Endothelial cell (in vitro differentiated cells): ENCODE data around the gene SMAD6. TPM values are rescaled to one million over a fixed set of nuclear protein-coding genes. Genes with fewer than 3 reads are reported as not detected.

Experiments
- DNase-seq: peaks from one replicate; pipeline ENCODE4 v3.0.0; 2021; ENCODE audit warnings: low spot score
- H3K27ac Mint-ChIP-seq: one replicate; pipeline ENCODE4 v1.8.0; 2021; ENCODE audit warnings: mixed read lengths, inconsistent platforms; ENCODE audit not compliant: unreplicated experiment
- H3K27me3 Mint-ChIP-seq: one replicate; pipeline ENCODE4 v1.8.0; 2021; ENCODE audit warnings: mild to moderate bottlenecking, moderate library complexity, mixed read lengths, inconsistent platforms; ENCODE audit not compliant: unreplicated experiment
- H3K36me3 Mint-ChIP-seq: one replicate; pipeline ENCODE4 v1.8.0; 2021; ENCODE audit warnings: mild to moderate bottlenecking, low read depth, mixed read lengths, inconsistent platforms; ENCODE audit not compliant: unreplicated experiment
- H3K4me1 Mint-ChIP-seq: one replicate; pipeline ENCODE4 v1.8.0; 2021; ENCODE audit warnings: mild to moderate bottlenecking, mixed read lengths, inconsistent platforms; ENCODE audit not compliant: unreplicated experiment
- H3K4me3 Mint-ChIP-seq: one replicate; pipeline ENCODE4 v1.8.0; 2021; ENCODE audit warnings: mild to moderate bottlenecking, mixed read lengths, inconsistent platforms; ENCODE audit not compliant: unreplicated experiment
- H3K9me3 Mint-ChIP-seq: one replicate; pipeline ENCODE4 v1.8.0; 2021; ENCODE audit warnings: mixed read lengths, inconsistent platforms; ENCODE audit not compliant: unreplicated experiment
- CTCF ChIP-seq: fragments of 200-600 bp; sonication (generic); IDR thresholded peaks from one replicate; pipeline ENCODE4 v1.5.0; 2021; ENCODE audit warnings: antibody characterized with exemption; ENCODE audit not compliant: unreplicated experiment
- total RNA-seq: library from RNA; stranded (reverse); fragmentation: NEBNext Ultra II Directional; extraction: Animal tissue kit (Norgen Biotek cat#: 25700); gene quantifications from one replicate; pipeline ENCODE4 v1.2.1, GENCODE V29; 2021; ENCODE audit not compliant: unreplicated experiment

The SMAD6 gene
- total RNA-seq, 1 donor from 2014 or later = 21.3 TPM

- H3K4me1 Mint-ChIP-seq = peaks cover 15% of the 10 kb centered on the region
- no peaks in the 10 kb centered on the region for H3K9me3 Mint-ChIP-seq
- peaks cover 15% of the 10 kb centered on the region for H3K36me3 Mint-ChIP-seq
- H3K27me3 Mint-ChIP-seq = peaks cover 4% of the 10 kb centered on the region
- H3K4me3 Mint-ChIP-seq = no peak overlapping the region
- DNase-seq = no peak
- TF ChIP-seq CTCF = no peak
- H3K27ac Mint-ChIP-seq = no peak overlapping the region
Measured at GRCh38 chr15:66725464-66725785, 23.4 kb downstream of the SMAD6 start.

GRCh38 chr15:66726386-66726785 is 24.4 kb downstream of the SMAD6 start:
- DNase-seq = no peak
- Mint-ChIP-seq H3K27me3 (peaks cover 4% of the 10 kb centered on the region), H3K4me3 (no peak overlapping the region), H3K36me3 (peaks cover 6% of the 10 kb centered on the region), H3K4me1 (peaks cover 8% of the 10 kb centered on the region), H3K27ac (no peak overlapping the region), H3K9me3 (no peaks in the 10 kb centered on the region)
- no peak for TF ChIP-seq CTCF

- Mint-ChIP-seq H3K27me3 (peaks cover 2% of the 10 kb centered on the region), H3K36me3 (no peaks in the 10 kb centered on the region), H3K9me3 (no peaks in the 10 kb centered on the region), H3K4me3 (no peak overlapping the region), H3K27ac (no peak overlapping the region), H3K4me1 (peaks cover 3% of the 10 kb centered on the region)
- no peak for TF ChIP-seq CTCF
- no peak for DNase-seq
Measured at GRCh38 chr15:66729331-66729951, 27.4 kb downstream of the SMAD6 start.

- Mint-ChIP-seq H3K27me3 (peaks cover 2% of the 10 kb centered on the region), H3K27ac (no peak overlapping the region), H3K9me3 (no peaks in the 10 kb centered on the region), H3K36me3 (no peaks in the 10 kb centered on the region), H3K4me3 (no peak overlapping the region), H3K4me1 (peaks cover 7% of the 10 kb centered on the region)
- no peak for DNase-seq
- TF ChIP-seq CTCF = no peak
Measured at GRCh38 chr15:66730168-66731021, 28.4 kb downstream of the SMAD6 start.

- Mint-ChIP-seq H3K27me3 (no peaks in the 10 kb centered on the region), H3K27ac (no peak overlapping the region), H3K36me3 (no peaks in the 10 kb centered on the region), H3K4me1 (peaks cover 13% of the 10 kb centered on the region), H3K4me3 (no peak overlapping the region), H3K9me3 (no peaks in the 10 kb centered on the region)
- TF ChIP-seq CTCF = no peak
- DNase-seq = no peak
Measured at GRCh38 chr15:66733976-66734375, 31.9 kb downstream of the SMAD6 start.
